Mesothelial cell of epicardium (in vitro differentiated cells): ENCODE results near the gene KCNH3. TPM values are rescaled to one million over a fixed set of nuclear protein-coding genes. Genes with fewer than 3 reads are reported as not detected.

Source experiments
- DNase-seq, 2 experiments: peaks; one replicate each; pipeline ENCODE4 v3.0.0; 2021; ENCODE audit warnings: low spot score in 2 of 2; ENCODE audit not compliant: unreplicated experiment in 2 of 2
- H3K27ac Mint-ChIP-seq: 2 replicates; pipeline ENCODE4 v1.8.0; 2021; ENCODE audit warnings: mixed read lengths
- H3K27me3 Mint-ChIP-seq: 2 replicates; pipeline ENCODE4 v1.8.0; 2021; ENCODE audit warnings: low read depth, mixed read lengths
- H3K36me3 Mint-ChIP-seq: 2 replicates; pipeline ENCODE4 v1.8.0; 2021; ENCODE audit warnings: mixed read lengths
- H3K4me1 Mint-ChIP-seq: 2 replicates; pipeline ENCODE4 v1.8.0; 2021; ENCODE audit warnings: mixed read lengths
- H3K4me3 Mint-ChIP-seq: 2 replicates; pipeline ENCODE4 v1.8.0; 2021; ENCODE audit warnings: mild to moderate bottlenecking, moderate library complexity, mixed read lengths
- H3K9me3 Mint-ChIP-seq: 2 replicates; pipeline ENCODE4 v1.8.0; 2021; ENCODE audit warnings: mixed read lengths
- total RNA-seq: library from RNA; stranded (reverse); gene quantifications from 3 replicates; pipeline ENCODE4 v1.2.1, GENCODE V29; 2021
- TF ChIP-seq, protein P1 (sequence below): fragments of 200-600 bp; sonication (generic); IDR thresholded peaks from one replicate; pipeline ENCODE4 v1.5.0; 2021; ENCODE audit warnings: antibody characterized with exemption; ENCODE audit not compliant: unreplicated experiment

Gene KCNH3
- total RNA-seq, 1 donor from 2014 or later = 1.8 TPM

DNA sequence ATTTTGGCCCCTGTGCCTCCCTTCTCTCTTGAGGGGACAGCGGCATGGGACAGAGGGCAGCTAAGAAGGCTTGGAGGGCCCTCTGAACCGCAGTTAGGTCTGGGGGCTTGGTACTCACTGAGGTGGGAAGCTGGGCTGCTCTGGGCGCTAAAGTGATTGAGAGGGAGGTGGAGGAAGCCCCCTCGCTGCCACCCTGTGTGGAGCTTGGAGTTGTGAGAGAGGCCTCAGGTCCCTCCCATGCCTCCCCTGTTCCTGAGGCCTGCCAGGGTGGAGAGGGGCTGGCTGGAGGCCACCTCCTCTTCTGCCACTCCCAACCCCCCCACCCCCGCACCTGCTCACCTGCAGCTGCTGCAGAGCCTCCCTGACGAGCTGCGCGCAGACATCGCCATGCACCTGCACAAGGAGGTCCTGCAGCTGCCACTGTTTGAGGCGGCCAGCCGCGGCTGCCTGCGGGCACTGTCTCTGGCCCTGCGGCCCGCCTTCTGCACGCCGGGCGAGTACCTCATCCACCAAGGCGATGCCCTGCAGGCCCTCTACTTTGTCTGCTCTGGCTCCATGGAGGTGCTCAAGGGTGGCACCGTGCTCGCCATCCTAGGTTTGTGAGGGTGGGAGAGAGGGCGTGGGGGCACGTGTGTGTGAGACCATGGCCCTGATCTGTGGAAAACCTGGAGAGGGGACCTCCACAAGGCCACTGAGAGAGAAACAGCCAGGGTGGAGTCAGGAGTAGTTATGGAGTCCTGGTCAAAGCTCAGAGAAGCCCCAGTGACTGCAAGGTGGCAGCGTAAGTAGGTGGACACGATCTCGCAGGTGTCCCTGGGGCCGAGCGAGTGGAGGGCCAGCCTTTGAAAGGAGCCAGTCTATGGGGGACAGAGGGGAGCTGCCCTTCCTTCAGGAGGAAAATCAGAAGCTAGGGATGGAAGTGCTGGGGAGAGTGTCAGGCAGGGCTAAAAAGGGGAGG, 11.2 kb downstream of the KCNH3 start:
- Mint-ChIP-seq H3K27me3 (peaks cover 42% of the 10 kb centered on the region), H3K27ac (no peak overlapping the region), H3K4me3 (peak overlapping the region; percentile 3), H3K36me3 (no peaks in the 10 kb centered on the region), H3K4me1 (peaks cover 12% of the 10 kb centered on the region), H3K9me3 (no peaks in the 10 kb centered on the region)
- TF ChIP-seq, protein P1, sequence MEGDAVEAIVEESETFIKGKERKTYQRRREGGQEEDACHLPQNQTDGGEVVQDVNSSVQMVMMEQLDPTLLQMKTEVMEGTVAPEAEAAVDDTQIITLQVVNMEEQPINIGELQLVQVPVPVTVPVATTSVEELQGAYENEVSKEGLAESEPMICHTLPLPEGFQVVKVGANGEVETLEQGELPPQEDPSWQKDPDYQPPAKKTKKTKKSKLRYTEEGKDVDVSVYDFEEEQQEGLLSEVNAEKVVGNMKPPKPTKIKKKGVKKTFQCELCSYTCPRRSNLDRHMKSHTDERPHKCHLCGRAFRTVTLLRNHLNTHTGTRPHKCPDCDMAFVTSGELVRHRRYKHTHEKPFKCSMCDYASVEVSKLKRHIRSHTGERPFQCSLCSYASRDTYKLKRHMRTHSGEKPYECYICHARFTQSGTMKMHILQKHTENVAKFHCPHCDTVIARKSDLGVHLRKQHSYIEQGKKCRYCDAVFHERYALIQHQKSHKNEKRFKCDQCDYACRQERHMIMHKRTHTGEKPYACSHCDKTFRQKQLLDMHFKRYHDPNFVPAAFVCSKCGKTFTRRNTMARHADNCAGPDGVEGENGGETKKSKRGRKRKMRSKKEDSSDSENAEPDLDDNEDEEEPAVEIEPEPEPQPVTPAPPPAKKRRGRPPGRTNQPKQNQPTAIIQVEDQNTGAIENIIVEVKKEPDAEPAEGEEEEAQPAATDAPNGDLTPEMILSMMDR = no peak
- DNase-seq = no peak

- Mint-ChIP-seq H3K4me1 (peaks cover 12% of the 10 kb centered on the region), H3K27me3 (peaks cover 37% of the 10 kb centered on the region), H3K9me3 (no peaks in the 10 kb centered on the region), H3K4me3 (no peak overlapping the region), H3K27ac (no peak overlapping the region), H3K36me3 (no peaks in the 10 kb centered on the region)
- DNase-seq = no peak
- TF ChIP-seq, protein P1 = no peak
Observed at GRCh38 chr12:49550693-49551252, 11.9 kb downstream of the KCNH3 start.

GRCh38 chr12:49552014-49552413, 13.2 kb downstream of the KCNH3 start:
- TF ChIP-seq, protein P1 = no peak
- Mint-ChIP-seq H3K27ac (no peak overlapping the region), H3K4me3 (no peak overlapping the region), H3K4me1 (peaks cover 11% of the 10 kb centered on the region), H3K9me3 (no peaks in the 10 kb centered on the region), H3K36me3 (peaks cover 6% of the 10 kb centered on the region), H3K27me3 (peaks cover 29% of the 10 kb centered on the region)
- DNase-seq = no peak

DNA sequence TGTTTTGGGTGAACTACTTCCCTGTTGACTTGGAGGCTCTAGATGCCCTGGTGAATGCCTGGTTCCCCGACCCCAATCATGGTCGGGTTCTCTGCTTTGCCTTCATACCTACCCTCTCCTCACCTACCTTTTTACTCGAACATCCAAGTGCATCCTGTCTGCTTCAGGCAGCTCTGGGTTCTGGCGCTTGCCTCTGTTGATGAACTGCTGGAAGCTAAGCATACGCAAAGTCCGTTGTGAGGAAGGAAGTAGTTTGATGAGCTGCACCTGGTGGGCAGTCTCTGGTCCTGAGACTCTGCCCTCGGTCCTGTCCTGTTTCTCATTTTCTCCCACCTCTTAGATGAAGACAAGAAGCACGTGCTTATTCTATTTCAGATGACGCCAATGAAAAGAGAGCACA, 13.6 kb downstream of the KCNH3 start:
- Mint-ChIP-seq H3K4me1 (peaks cover 7% of the 10 kb centered on the region), H3K4me3 (no peak overlapping the region), H3K27ac (no peak overlapping the region), H3K36me3 (peaks cover 6% of the 10 kb centered on the region), H3K9me3 (no peaks in the 10 kb centered on the region), H3K27me3 (peaks cover 25% of the 10 kb centered on the region)
- TF ChIP-seq, protein P1 = no peak
- no peak for DNase-seq

DNA sequence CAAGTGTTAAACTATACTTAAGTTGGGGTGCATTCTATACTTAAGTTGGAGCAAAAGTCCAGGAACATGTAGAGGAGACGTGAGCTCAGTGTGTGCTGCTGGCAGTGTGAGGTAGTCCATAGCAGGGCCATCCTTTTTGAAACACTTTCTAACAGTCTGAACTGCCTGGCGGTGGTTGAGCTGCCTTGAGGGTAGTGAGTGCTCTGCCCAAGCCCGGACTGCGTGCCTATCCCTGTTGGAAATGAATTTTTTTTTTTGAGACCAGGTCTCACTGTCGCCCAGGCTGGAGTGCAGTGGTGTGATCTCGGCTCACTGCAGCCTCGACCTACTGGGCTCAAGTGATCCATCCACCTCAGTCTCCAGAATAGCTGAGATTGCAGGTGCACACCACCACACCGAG, 14.1 kb downstream of the KCNH3 start:
- H3K27me3 Mint-ChIP-seq = peaks cover 20% of the 10 kb centered on the region
- no peak for DNase-seq
- H3K4me1 Mint-ChIP-seq = peaks cover 6% of the 10 kb centered on the region
- no peak overlapping the region for H3K4me3 Mint-ChIP-seq
- no peaks in the 10 kb centered on the region for H3K9me3 Mint-ChIP-seq
- peaks cover 6% of the 10 kb centered on the region for H3K36me3 Mint-ChIP-seq
- no peak overlapping the region for H3K27ac Mint-ChIP-seq
- TF ChIP-seq, protein P1 = no peak
